Panc1 (cell line): ENCODE data around the gene TPGS1. TPM values are rescaled to one million over a fixed set of nuclear protein-coding genes. Genes with fewer than 3 reads are reported as not detected.

Experiments used
- ATAC-seq: fragments of 200-7000 bp; cut with Tn5 transposase; 2 replicates; pipeline ENCODE4 v1.9.1; 2020; ENCODE audit warnings: mild to moderate bottlenecking, moderate library complexity
- BruUV-seq: library from RNA; stranded (reverse); fragments of 400-500 nt; replicated peaks from 2 replicates; lab custom pipeline; 2021; lab: Mats Ljungman, UMichigan
- CTCF ChIA-PET: fragments of 300-600 bp; sonication (Branson Sonifier 250); formaldehyde crosslinking; loops from one replicate; lab custom pipeline; 2022; ENCODE audit warnings: antibody characterized with exemption; lab: Charles Lee
- POLR2A ChIA-PET: fragments of 300-600 bp; sonication (Branson Sonifier 250); formaldehyde crosslinking; loops from one replicate; lab custom pipeline; 2022; ENCODE audit warnings: antibody characterized with exemption; lab: Charles Lee
- DNase-seq: peaks from one replicate; pipeline ENCODE4 v3.0.0-alpha.2; 2010; ENCODE audit warnings: low read depth, low spot score
- H3K27ac ChIP-seq: 2 replicates; pipeline ENCODE4 v1.5.1; 2011; ENCODE audit warnings: mild to moderate bottlenecking, low read length, inconsistent platforms
- H3K27me3 ChIP-seq: fragments of 200-500 bp; sonication (Bioruptor generic); 2 replicates; pipeline ENCODE4 v1.6.0; 2014; ENCODE audit warnings: low read length, inconsistent platforms; ENCODE audit not compliant: control insufficient read depth, insufficient read depth
- H3K36me3 ChIP-seq: fragments of 200-500 bp; sonication (Bioruptor generic); 2 replicates; pipeline ENCODE4 v1.5.1; 2014; ENCODE audit warnings: inconsistent platforms, mild to moderate bottlenecking, low read length, moderate library complexity; ENCODE audit not compliant: control insufficient read depth, insufficient read depth
- H3K4me1 ChIP-seq: 2 replicates; pipeline ENCODE4 v1.5.1; 2011; ENCODE audit warnings: inconsistent platforms, mild to moderate bottlenecking, low read length, moderate library complexity; ENCODE audit not compliant: control insufficient read depth, insufficient read depth
- H3K4me3 ChIP-seq, 2 experiments: 2 replicates each; pipeline ENCODE4 v1.5.1; 2011 to 2012; ENCODE audit warnings: low read depth in 2 of 2, low read length in 2 of 2, mild to moderate bottlenecking in 2 of 2, inconsistent platforms in 1 of 2, moderate library complexity in 1 of 2
- H3K9me3 ChIP-seq: fragments of 200-500 bp; sonication (Bioruptor generic); 2 replicates; pipeline ENCODE4 v1.5.1; 2014; ENCODE audit warnings: low read depth, mild to moderate bottlenecking, inconsistent platforms, low read length, moderate library complexity; ENCODE audit not compliant: control insufficient read depth, insufficient read depth
- CTCF ChIP-seq: fragments of 450-650 bp; IDR thresholded peaks from 2 replicates; pipeline ENCODE4 v1.5.1; 2017; ENCODE audit warnings: mild to moderate bottlenecking
- POLR2AphosphoS5 ChIP-seq: IDR thresholded peaks from 2 replicates; pipeline ENCODE4 v1.6.1; 2012; ENCODE audit warnings: mild to moderate bottlenecking, low read depth, low read length, moderate library complexity
- REST ChIP-seq, 2 experiments: IDR thresholded peaks; 2 replicates each; pipeline ENCODE4 v1.6.1; 2011 to 2012; ENCODE audit warnings: low read depth in 2 of 2, control low read depth in 1 of 2, low read length in 1 of 2, mild to moderate bottlenecking in 1 of 2, moderate library complexity in 1 of 2; ENCODE audit not compliant: insufficient read depth in 1 of 2
- SIN3A ChIP-seq: IDR thresholded peaks from 2 replicates; pipeline ENCODE4 v1.6.1; 2012; ENCODE audit warnings: low read depth, mild to moderate bottlenecking, low read length, moderate library complexity, borderline replicate concordance; ENCODE audit not compliant: insufficient read depth
- TCF7L2 ChIP-seq: IDR thresholded peaks from 2 replicates; pipeline ENCODE4 v1.6.1; 2011; ENCODE audit warnings: mild to moderate bottlenecking, low read depth, low read length, inconsistent platforms
- in situ Hi-C: cut with HindIII; loops from 2 replicates; pipeline ENCODE4 v1.10.0; 2016; ENCODE audit warnings: low sequenced_read_pairs, low pct_unique_long_range_greater_than_20kb
- intact Hi-C: fragments of 100-400 bp; cut with micrococcal nuclease; formaldehyde crosslinking; loops from one replicate; pipeline ENCODE4 v1.10.0; 2022; ENCODE audit not compliant: unreplicated experiment
- total RNA-seq: library from RNA; stranded (reverse); gene quantifications from one replicate; pipeline ENCODE4 v1.2.1, GENCODE V29; 2021; ENCODE audit not compliant: unreplicated experiment

Gene TPGS1
- total RNA-seq, 1 experiment from 2014 or later = 17.6 TPM

GRCh38 chr19:517721-518597, 10.7 kb downstream of the TPGS1 start:
- H3K27ac ChIP-seq = no peak overlapping the region
- no peaks in the 10 kb centered on the region for H3K36me3 ChIP-seq
- H3K4me3 ChIP-seq = no peak overlapping the region
- ChIA-PET POLR2A (no interaction called here), CTCF (no interaction called here)
- in situ Hi-C loops (no loop called here), intact Hi-C loops (no loop called here)
- H3K4me1 ChIP-seq = peaks cover 4% of the 10 kb centered on the region; the same call in 1 of the 2 replicates
- no peaks in the 10 kb centered on the region for H3K27me3 ChIP-seq
- ATAC-seq (peak; percentile 19; the same call in 1 of the 2 replicates), DNase-seq (no peak)
- no peak for TF ChIP-seq REST (IDR thresholded peaks at IDR 0.05; ENCODE audit: insufficient read depth in 1 of 2, low read depth in 2 of 2, low read length in 1 of 2)
- TF ChIP-seq CTCF = no peak
- no peak for TF ChIP-seq POLR2AphosphoS5
- TF ChIP-seq SIN3A = no peak
- no peak for TF ChIP-seq TCF7L2
- H3K9me3 ChIP-seq = no peaks in the 10 kb centered on the region
- BruUV-seq = no TSS peak

- in situ Hi-C loops = no loop called here
- H3K4me1 ChIP-seq = peaks cover 4% of the 10 kb centered on the region; the same call in 1 of the 2 replicates
- no peak overlapping the region for H3K27ac ChIP-seq
- no peak; the same call in 1 of the 2 replicates for ATAC-seq
- DNase-seq = no peak
- H3K27me3 ChIP-seq = no peaks in the 10 kb centered on the region
- H3K4me3 ChIP-seq = no peak overlapping the region
- intact Hi-C loops = no loop called here
- H3K9me3 ChIP-seq = no peaks in the 10 kb centered on the region
- no TSS peak for BruUV-seq
- POLR2A ChIA-PET = interaction anchor here (0.6 kb wide), 1 partner anchor 1308 kb away, joined by 3 read pairs; no protein-coding TSS in a partner anchor
- no peak for TF ChIP-seq TCF7L2
- TF ChIP-seq REST (IDR thresholded peaks at IDR 0.05; ENCODE audit: insufficient read depth in 1 of 2, low read depth in 2 of 2, low read length in 1 of 2) = no peak
- no peak for TF ChIP-seq CTCF
- no peak for TF ChIP-seq SIN3A
- TF ChIP-seq POLR2AphosphoS5 = no peak
- H3K36me3 ChIP-seq = no peaks in the 10 kb centered on the region
- CTCF ChIA-PET = no interaction called here
Measured at GRCh38 chr19:518598-519231, 11.4 kb downstream of the TPGS1 start.
